ENCODE measurements around the gene RNF138. TPM values are rescaled to one million over a fixed set of nuclear protein-coding genes. Genes with fewer than 3 reads are reported as not detected.

The RNF138 gene
- total and polyA plus RNA-seq, 2 of the 8 experiments (the other 6 are each of a cell fraction or from before 2014, with no cell fraction given) = 29.2 to 109 TPM

DNA sequence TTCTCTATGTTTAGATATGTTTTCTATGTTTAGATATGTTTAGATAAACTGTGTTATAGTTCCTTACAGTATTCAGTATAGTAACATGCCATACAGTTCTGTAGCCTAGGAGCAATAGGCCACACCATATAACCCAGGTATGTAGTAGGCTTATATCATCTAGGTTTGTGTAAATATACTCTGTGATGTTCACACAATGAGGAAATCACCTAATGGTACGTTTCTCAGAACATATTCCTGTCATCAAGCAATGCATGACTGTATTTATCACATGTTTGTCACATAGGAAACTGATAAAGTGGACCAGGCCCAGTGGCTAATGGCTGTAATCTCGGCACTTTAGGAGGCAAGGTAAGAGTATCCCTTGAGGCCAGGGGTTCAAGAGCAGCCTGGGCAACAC lies 44.0 kb downstream of the RNF138 start (continued):
- TF ChIP-seq, protein P1, sequence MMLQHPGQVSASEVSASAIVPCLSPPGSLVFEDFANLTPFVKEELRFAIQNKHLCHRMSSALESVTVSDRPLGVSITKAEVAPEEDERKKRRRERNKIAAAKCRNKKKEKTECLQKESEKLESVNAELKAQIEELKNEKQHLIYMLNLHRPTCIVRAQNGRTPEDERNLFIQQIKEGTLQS (IDR thresholded peaks at IDR 0.05; ENCODE audit: insufficient read depth, low read depth, low read length) = no peak
- TF ChIP-seq SIX5 (IDR thresholded peaks at IDR 0.05; ENCODE audit: low read depth, low read length) = no peak
- TF ChIP-seq, protein P2, sequence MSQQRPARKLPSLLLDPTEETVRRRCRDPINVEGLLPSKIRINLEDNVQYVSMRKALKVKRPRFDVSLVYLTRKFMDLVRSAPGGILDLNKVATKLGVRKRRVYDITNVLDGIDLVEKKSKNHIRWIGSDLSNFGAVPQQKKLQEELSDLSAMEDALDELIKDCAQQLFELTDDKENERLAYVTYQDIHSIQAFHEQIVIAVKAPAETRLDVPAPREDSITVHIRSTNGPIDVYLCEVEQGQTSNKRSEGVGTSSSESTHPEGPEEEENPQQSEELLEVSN (IDR thresholded peaks at IDR 0.05) = no peak
- TF ChIP-seq RXRA (IDR thresholded peaks at IDR 0.05; ENCODE audit: insufficient read depth, low read depth, low read length) = no peak
- TF ChIP-seq POLR2A (IDR thresholded peaks at IDR 0.05; ENCODE audit: control extremely low read depth in 1 of 2, low read depth in 2 of 2, low read length in 2 of 2) = no peak
- no peak for TF ChIP-seq HDAC6 (IDR thresholded peaks at IDR 0.05; ENCODE audit: low read depth, low read length)
- no peak for TF ChIP-seq POU5F1 (IDR thresholded peaks at IDR 0.05; ENCODE audit: low read depth, low read length)
- TF ChIP-seq CBX5 (IDR thresholded peaks at IDR 0.05; ENCODE audit: low read depth, low read length) = no peak
- TF ChIP-seq POLR2AphosphoS5 (IDR thresholded peaks at IDR 0.05; ENCODE audit: low read depth, low read length) = no peak
- TF ChIP-seq SP2 (IDR thresholded peaks at IDR 0.05; ENCODE audit: low read length) = no peak
